Central memory CD4-positive, alpha-beta T cell (primary cell): ENCODE data around the gene CLPTM1.
A peak's percentile ranks its signal among the peaks of the same experiment; 100 is the strongest.
"Not testable (repeated sequence)": the region's sequence is repeated elsewhere in the genome, so short reads cannot be mapped to it uniquely, and the experiment has no call there.

Experiments used
- DNase-seq: peaks from one replicate; pipeline ENCODE4 v3.0.0; 2022
- total RNA-seq, 3 experiments: gene quantifications; one replicate each; lab custom pipeline; 2026; lab: John Stamatoyannopoulos, UW

Gene CLPTM1, protein sequence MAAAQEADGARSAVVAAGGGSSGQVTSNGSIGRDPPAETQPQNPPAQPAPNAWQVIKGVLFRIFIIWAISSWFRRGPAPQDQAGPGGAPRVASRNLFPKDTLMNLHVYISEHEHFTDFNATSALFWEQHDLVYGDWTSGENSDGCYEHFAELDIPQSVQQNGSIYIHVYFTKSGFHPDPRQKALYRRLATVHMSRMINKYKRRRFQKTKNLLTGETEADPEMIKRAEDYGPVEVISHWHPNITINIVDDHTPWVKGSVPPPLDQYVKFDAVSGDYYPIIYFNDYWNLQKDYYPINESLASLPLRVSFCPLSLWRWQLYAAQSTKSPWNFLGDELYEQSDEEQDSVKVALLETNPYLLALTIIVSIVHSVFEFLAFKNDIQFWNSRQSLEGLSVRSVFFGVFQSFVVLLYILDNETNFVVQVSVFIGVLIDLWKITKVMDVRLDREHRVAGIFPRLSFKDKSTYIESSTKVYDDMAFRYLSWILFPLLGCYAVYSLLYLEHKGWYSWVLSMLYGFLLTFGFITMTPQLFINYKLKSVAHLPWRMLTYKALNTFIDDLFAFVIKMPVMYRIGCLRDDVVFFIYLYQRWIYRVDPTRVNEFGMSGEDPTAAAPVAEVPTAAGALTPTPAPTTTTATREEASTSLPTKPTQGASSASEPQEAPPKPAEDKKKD
- 46.3 to 93.1 (median 54.4) reads per million in 3 experiments for total RNA-seq

DNA sequence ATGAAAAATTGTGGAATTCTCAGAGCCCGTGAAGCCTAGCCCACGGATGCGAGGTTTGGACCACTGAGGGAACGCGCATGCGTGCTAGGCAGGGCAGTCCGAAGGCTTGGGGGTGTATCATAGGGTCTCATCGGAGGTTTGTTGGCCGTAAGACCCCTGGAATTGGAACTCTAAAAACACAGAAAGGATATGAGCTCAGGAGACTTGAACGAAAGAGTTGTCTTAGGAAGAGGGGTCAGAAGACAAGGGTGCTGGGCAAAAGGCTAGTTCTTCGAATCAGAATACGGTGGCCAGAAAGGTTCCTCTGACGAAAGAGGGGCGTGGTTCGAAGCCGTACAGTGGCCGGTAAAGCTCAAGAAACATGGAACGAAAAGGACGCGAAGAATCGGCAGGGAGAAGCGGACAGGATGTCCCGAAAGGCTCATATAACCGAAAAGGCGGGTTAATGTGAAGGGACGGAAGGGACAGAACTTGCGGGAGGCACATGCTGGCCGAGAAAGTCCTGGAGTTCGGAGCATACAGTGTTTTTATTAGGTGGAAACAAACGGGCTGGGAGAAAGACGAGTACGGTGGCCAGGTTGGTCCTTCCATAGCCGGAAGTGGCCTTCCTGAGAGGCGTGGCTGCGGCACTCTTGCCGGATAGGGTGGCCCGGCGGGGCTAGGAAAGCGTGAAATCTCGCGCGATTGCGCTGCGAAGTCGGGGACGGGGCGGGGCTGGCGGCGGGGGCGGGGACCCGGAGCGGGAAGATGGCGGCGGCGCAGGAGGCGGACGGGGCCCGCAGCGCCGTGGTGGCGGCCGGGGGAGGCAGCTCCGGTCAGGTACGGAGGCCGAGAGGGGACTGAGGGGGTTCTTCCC lies at the start of gene CLPTM1:
CLPTM1 (plus strand) TSS at position 732 of the 856 bp plus-strand sequence; CDS start at position 748, 16 bp downstream.
- peak; percentile 94 for DNase-seq

DNA sequence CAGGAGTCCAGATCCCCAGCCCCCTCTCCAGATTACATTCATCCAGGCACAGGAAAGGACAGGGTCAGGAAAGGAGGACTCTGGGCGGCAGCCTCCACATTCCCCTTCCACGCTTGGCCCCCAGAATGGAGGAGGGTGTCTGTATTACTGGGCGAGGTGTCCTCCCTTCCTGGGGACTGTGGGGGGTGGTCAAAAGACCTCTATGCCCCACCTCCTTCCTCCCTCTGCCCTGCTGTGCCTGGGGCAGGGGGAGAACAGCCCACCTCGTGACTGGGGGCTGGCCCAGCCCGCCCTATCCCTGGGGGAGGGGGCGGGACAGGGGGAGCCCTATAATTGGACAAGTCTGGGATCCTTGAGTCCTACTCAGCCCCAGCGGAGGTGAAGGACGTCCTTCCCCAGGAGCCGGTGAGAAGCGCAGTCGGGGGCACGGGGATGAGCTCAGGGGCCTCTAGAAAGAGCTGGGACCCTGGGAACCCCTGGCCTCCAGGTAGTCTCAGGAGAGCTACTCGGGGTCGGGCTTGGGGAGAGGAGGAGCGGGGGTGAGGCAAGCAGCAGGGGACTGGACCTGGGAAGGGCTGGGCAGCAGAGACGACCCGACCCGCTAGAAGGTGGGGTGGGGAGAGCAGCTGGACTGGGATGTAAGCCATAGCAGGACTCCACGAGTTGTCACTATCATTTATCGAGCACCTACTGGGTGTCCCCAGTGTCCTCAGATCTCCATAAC lies 49.6 kb upstream of the CLPTM1 start, which contains the start of gene APOE:
APOE (plus strand) TSS at position 360 of the 724 bp plus-strand sequence. CDS start 829 bp downstream, outside the sequence.
- DNase-seq = no peak

DNA sequence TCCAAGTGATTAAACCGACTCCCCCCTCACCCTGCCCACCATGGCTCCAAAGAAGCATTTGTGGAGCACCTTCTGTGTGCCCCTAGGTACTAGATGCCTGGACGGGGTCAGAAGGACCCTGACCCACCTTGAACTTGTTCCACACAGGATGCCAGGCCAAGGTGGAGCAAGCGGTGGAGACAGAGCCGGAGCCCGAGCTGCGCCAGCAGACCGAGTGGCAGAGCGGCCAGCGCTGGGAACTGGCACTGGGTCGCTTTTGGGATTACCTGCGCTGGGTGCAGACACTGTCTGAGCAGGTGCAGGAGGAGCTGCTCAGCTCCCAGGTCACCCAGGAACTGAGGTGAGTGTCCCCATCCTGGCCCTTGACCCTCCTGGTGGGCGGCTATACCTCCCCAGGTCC lies 47.6 kb upstream of the CLPTM1 start:
- no peak for DNase-seq

DNA sequence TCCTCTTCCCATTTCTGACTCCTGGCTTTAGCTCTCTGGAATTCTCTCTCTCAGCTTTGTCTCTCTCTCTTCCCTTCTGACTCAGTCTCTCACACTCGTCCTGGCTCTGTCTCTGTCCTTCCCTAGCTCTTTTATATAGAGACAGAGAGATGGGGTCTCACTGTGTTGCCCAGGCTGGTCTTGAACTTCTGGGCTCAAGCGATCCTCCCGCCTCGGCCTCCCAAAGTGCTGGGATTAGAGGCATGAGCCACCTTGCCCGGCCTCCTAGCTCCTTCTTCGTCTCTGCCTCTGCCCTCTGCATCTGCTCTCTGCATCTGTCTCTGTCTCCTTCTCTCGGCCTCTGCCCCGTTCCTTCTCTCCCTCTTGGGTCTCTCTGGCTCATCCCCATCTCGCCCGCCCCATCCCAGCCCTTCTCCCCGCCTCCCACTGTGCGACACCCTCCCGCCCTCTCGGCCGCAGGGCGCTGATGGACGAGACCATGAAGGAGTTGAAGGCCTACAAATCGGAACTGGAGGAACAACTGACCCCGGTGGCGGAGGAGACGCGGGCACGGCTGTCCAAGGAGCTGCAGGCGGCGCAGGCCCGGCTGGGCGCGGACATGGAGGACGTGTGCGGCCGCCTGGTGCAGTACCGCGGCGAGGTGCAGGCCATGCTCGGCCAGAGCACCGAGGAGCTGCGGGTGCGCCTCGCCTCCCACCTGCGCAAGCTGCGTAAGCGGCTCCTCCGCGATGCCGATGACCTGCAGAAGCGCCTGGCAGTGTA lies 46.9 kb upstream of the CLPTM1 start:
- no peak for DNase-seq

DNA sequence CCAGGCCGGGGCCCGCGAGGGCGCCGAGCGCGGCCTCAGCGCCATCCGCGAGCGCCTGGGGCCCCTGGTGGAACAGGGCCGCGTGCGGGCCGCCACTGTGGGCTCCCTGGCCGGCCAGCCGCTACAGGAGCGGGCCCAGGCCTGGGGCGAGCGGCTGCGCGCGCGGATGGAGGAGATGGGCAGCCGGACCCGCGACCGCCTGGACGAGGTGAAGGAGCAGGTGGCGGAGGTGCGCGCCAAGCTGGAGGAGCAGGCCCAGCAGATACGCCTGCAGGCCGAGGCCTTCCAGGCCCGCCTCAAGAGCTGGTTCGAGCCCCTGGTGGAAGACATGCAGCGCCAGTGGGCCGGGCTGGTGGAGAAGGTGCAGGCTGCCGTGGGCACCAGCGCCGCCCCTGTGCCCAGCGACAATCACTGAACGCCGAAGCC lies 46.3 kb upstream of the CLPTM1 start:
- no peak for DNase-seq

DNA sequence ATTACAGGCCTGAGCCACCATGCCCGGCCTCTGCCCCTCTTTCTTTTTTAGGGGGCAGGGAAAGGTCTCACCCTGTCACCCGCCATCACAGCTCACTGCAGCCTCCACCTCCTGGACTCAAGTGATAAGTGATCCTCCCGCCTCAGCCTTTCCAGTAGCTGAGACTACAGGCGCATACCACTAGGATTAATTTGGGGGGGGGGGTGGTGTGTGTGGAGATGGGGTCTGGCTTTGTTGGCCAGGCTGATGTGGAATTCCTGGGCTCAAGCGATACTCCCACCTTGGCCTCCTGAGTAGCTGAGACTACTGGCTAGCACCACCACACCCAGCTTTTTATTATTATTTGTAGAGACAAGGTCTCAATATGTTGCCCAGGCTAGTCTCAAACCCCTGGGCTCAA lies 45.4 kb upstream of the CLPTM1 start:
- DNase-seq = no peak

DNA sequence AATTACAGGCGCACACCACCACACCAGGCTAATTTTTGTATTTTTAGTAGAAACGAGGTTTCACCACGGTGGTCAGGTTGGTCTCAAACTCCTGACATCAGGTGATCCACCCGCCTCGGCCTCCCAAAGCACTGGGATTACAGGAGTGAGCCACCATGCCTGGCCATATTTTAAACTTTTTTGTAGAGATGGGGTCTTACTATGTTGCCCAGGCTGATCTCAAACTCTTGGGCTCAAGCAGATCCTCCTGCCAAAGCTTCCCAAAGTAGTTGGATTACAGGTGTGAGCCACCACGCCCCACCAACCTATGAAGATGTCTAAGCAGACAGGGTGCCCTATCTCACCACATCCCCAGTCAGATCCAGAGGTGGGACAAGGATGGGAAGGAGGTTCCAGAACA lies 43.3 kb upstream of the CLPTM1 start:
- not testable (repeated sequence) for DNase-seq

DNA sequence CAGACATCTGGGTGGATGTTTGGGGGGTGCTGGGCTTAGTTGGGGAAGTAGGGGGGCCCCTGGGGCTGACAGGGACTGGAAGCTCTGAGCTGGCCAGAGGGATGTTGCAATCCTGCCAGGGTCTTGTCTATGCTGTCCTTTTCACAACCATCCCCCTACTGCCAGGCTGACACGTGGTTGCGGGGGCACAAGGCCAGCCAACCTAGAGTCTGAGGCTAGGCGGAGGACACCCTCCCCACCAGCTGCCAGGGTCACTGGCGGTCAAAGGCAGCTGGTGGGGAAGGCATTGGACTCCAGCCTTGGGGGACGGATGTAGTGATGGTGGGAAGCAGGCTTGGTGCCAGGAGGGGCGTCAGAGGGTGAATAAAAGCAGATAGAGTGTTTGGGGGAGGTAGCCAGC lies 42.3 kb upstream of the CLPTM1 start:
- DNase-seq = no peak

DNA sequence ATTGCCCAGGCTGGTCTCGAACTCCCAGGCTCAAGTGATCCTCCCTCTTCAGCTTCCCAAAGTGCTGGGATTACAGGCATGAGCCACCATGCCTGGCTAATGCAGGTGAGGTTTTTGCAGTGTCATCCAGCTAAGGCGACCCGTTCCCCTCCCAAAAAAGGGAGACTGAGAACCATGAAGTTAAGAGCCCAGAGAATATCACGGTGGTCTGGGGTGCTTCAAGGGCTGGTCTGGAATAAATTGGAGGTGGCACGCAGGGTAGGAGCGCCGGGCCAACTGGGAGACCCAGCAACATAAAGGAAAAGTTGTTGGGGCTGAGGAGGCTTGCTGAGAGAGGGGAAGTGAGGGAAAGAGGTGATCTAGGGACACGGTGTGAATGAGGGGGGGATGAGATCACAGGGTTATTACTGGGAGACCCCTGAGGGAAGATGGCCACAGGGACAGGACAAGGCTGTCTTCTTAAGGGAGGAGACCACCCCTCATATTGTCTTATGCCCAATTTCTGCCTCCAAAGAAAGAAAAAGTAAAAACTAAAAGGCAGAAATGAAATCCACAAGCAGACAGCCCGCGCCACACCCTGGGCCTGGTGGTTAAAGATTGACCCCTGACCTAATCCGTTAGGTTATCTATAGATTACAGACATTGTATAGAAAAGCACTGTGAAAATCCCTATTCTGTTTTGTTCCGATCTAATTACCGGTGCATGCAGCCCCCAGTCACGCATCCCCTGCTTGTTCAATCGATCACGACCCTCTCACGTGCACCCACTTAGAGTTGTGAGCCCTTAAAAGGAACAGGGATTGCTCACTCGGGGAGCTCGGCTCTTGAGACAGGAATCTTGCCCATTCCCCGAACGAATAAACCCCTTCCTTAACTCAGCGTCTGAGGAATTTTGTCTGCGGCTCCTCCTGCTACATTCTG lies 41.4 kb upstream of the CLPTM1 start:
- not testable (repeated sequence) for DNase-seq

DNA sequence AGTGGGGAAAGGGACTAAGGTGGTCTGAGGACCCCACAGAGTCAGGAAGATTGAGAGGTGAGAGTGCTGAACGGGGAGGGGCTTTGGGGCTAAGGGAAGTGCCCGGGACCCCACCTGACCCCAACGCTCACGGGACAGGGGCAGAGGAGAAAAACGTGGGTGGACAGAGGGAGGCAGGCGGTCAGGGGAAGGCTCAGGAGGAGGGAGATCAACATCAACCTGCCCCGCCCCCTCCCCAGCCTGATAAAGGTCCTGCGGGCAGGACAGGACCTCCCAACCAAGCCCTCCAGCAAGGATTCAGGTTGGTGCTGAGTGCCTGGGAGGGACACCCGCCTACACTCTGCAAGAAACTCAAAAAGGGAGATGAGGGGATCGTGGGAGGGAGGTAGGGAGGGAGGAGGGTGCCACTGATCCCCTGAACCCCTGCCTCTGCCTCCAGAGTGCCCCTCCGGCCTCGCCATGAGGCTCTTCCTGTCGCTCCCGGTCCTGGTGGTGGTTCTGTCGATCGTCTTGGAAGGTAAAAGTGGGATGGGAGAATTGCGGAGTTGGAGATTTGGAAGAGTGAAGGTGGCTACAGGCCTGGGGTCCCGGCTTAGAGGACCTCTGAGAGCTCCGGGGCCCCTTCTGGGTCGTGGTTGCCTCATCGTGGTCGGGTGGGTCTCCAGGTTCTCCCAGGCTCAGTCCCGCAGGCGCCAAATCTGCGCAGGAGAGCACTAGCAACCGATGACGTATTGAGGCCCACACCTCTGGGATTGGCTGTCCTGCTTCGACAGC lies 40.6 kb upstream of the CLPTM1 start, which contains the start of gene APOC1:
APOC1 (plus strand) TSS at position 176 of the 774 bp plus-strand sequence; CDS start at position 460, 284 bp downstream.
- DNase-seq = peak; percentile 62

DNA sequence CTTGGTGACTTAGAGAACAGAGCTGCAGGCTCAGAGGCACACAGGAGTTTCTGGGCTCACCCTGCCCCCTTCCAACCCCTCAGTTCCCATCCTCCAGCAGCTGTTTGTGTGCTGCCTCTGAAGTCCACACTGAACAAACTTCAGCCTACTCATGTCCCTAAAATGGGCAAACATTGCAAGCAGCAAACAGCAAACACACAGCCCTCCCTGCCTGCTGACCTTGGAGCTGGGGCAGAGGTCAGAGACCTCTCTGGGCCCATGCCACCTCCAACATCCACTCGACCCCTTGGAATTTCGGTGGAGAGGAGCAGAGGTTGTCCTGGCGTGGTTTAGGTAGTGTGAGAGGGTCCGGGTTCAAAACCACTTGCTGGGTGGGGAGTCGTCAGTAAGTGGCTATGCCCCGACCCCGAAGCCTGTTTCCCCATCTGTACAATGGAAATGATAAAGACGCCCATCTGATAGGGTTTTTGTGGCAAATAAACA lies 30.9 kb upstream of the CLPTM1 start:
- no peak for DNase-seq

DNA sequence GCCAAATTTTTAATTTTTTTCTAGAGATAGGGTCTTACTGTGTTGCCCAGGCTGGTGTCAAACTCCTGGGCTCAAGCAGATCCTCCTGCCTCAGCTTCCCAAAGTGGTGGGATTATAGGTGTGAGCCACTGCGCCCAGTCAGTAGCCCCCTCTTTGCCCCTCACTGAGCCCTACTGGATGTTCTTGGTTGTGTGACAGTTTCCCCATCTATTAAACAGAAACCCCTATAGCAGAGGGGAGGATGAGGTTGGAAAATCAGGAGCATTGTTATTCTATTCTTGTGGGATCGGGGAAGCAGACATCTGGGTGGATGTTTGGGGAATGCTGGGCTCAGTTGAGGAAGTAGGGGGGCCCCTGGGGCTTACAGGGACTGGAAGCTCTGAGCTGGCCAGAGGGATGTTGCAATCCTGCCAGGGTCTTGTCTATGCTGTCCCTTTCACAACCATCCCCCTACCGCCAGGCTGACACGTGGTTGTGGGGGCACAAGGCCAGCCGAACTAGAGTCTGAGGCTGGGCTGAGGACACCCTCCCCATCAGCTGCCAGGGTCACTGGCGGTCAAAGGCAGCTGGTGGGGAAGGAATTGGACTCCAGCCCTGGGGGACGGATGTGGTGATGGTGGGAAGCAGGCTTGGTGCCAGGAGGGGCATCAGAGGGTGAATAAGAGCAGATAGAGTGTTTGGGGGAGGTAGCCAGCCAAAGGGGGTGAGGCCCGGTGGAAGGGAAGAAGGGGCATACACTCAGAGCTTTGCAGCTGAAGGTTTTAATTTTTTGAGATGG lies 29.9 kb upstream of the CLPTM1 start:
- DNase-seq = no peak

DNA sequence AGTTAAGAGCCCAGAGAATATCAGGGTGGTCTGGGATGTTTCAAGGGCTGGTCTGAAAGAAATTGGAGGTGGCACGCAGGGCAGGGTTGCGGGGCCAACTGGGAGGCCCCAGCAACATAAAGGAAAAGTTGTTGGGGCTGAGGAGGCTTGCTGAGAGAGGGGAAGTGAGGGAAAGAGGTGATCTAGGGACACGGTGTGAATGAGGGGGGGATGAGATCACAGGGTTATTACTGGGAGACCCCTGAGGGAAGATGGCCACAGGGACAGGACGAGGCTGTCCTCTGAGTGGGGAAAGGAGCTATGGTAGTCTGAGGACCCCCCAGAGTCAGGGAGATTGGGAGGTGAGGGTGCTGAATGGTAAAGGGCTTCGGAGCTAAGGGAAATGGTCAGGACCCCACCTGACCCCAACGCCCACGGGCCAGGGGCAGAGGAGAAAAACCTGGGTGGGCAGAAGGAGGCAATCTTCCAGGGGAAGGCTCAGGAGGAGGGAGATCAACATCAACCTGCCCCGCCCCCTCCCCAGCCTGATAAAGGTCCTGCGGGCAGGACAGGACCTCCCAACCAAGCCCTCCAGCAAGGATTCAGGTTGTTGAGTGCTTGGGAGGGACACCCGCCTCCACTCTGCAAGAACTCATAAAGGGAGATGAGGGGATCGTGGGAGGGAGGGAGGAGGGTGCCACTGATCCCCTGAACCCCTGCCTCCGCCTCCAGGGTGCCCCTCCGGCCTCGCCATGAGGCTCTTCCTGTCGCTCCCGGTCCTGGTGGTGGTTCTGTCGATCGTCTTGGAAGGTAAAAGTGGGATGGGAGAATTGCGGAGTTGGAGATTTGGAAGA lies 28.7 kb upstream of the CLPTM1 start:
- DNase-seq = not testable (repeated sequence)

DNA sequence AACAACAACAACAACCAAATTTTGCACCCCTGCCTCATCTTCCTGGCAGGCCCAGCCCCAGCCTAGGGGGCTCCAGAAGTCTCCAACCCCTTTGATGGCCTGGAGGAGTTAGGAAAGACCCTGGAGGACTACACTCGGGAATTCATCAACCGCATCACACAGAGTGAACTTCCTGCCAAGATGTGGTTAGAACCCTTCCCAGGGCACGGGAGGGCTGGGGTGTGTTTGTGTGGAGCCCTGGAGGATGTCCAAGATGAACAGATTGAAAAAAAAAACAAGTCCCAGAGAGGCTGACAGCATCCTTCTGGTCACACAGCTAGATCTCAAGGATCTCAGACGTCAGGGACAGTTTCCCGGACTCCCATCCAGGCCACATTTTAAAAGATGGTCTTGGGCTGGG lies 27.4 kb upstream of the CLPTM1 start:
- DNase-seq = no peak

DNA sequence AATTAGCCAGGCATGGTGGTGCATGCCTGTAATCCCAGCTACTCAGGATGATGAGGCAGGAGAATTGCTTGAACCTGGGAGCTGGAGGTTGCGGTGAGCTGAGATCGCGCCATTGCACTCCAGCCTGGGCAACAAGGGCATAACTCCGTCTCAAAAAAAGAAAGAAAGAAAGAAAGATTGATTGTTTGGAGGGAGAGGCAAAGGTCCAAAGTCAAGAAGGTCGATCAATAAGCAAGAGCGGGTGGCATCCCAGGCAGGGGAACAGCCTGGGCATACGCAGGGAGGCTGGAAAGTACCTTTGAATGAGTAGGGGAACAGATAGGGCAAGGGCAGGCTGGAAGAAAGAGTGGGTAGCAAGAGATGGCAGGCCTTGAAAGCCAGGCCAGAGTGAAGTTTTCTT lies 25.1 kb upstream of the CLPTM1 start:
- DNase-seq = no peak

DNA sequence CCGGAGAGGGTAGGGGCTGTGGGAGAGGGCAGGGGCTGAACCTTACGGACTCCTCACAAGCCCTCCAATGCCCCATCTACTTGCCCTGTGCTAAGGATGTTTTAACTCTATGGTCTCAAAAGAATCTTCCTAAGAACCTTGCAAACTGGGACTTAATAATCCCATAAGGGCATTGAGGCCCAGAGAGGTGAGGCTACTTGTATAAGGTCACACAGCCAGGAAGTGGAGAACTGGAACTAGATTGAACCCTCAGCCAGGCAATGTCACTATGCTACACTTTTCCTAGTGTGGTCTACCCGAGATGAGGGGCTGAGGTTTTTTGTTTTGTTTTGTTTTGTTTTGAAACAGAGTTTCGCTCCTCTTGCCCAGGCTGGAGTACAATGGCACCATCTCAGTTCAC lies 23.6 kb upstream of the CLPTM1 start:
- DNase-seq = no peak

DNA sequence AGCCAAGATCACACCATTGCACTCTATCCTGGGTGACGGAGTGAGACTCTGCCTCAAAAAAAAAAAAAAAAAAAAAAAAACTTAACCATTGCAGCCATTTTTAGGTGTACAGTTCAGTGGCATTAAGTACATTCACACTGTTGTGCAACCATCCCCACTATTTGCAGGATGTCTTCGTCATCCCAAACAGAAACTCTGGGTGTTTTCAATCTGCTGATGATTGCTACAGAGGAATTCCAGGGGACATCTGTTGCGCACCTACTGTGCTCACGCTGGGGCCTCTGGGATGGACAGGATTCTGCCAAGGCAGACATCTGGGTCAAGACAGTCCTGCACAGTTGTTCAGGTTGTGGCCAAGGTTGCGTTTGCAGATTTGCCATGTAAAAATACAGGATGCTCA lies 15.5 kb upstream of the CLPTM1 start:
- DNase-seq = no peak
